ENCODE results near the gene TARS1. TPM values are rescaled to one million over a fixed set of nuclear protein-coding genes. Genes with fewer than 3 reads are reported as not detected.
A peak's percentile ranks its signal among the peaks of the same experiment; 100 is the strongest.

The TARS1 gene
- polyA plus RNA-seq, 1 donor: 61.9 TPM

DNA sequence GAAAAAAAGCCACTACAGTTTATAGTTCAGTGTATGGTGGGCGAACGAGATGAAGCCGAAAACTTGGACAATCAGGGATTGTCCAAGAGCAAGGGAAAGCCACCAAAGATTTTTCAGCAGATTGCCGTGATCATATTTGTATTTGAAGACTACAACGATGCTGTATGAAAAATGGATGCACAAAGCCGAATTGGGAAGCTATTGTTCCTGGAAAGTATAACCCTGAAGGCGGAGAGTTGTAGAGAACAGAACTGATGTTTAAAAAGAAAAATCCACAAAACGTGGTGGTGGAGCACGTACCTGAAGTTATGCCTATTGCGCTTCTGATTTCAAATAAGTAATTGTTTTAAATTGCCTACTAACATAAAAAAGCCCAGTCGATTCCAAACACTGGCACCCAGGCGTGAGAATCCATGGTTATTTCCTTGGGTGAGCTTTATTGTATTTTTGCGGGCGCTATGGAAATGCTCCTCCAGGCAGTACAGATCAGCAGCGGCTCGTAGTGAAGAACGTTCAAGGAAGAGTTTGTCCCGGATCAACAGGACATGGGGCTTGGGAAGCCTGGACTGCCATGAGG lies 772 bp upstream of the TARS1 start:
- DNase-seq: no peak

DNA sequence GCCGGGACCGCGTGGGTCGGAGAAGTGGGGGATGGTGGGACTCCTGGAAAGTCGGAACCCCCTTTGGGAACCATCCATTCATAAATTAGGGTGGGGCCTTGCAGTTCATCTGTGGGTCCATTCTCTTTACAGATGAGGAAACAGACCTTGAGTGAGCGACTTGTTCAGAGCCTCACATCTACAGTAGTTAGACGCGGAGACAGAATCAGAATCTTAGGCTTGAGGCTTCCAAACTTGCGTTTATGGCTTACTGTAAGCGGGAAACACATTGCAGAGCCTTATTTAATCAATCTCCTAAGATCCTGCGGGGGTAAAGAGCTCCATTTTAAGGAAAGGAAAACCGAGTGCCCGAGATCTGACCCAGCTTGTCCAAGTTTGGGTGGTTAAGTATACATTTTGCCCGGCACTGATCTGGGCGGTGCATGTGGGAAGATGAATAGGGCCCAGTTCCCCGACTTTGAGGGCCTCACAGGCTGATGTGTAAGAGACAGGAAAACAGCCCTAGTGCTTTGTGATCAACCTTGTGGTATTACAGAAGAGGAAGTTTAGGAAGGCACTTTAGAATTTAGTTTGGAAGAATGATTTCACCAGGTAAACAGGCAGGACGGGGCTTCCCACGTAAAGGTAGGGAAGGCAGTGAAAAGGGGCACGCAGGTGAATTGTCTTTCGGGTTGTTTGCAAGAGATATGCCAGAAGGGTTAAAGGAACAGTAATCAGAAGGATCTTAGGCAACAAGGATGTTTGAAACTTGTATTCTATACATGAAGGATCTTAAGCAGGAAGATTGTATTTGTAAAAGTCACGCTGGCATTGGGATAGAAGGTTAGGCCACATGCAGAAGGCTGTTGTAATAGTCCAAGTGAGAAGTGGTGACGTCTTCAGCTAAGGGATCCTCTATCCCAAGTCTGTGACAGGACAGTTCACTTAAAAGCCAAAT lies 744 bp downstream of the TARS1 start:
- peak; percentile 44 for DNase-seq

DNA sequence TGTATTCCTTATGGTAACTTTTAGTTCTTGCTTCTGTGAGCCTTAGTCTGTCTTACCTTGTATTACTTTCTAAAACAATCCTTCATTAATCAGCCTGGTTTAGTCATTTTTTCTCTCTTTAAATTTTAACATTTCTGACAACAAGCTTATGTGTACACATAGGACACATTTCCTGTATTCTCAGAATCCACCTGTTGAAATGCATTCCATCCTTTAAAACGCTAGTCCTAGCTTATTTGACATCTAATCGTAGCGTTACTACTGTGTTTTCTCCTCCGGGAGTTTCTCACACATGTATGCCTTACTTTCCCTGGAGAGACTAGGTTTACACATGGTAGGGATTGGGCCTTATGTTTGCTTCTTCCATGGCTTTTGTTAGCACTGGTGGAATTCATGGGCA lies 3.8 kb downstream of the TARS1 start:
- DNase-seq: no peak

DNA sequence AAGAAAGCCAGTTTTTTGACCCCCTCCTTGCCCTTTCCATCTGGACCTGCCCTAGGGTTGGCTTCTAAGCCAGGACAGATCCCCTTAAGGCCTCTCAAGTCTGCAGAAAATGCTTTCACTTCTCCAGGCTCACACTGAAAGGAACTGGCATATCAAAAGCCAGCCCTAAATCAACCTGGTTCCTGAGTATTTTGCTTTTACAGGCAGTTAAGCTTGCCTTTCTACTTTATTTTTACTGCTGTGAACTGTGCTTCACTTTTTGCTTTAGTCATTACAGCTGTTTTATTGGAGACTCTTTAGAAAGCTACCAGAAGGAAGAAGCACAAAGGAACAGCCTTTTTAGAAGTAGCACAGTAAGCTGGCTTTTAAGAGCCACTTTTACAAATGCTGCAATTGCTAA lies 5.0 kb downstream of the TARS1 start:
- DNase-seq: no peak

DNA sequence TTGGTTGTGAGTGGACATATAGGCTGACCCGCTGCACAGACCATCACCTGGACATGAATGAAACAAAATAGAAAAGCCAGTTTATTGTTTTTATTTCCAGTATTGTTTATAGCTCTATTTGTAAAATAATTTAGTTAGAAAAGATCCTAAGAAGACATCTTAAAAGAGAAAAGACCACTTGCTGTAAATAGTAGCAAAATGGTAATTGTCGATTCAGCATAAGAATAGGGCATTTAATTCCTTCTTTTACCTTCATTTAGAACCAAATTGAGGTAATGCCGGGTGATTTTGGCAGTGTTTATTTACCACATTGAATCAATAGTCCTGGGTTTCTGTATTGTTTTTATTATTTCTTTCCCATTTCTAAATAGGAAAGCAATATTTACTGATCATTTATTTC lies 7.4 kb downstream of the TARS1 start:
- no peak for DNase-seq

DNA sequence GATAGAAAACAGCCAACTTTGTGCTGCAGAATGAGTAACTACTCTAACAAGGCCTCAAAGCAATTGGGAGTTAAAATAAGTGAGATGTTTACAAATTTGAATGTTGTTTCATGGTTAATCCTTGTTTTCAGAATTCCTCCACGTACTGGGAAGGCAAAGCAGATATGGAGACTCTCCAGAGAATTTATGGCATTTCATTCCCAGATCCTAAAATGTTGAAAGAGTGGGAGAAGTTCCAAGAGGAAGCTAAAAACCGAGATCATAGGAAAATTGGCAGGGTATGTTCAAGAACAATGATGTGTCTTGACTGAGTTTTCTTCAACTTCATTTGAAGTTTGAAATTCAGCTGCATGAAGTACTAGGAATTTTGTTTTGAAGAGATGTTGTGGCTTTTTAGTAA lies 16.4 kb downstream of the TARS1 start:
- DNase-seq: no peak

DNA sequence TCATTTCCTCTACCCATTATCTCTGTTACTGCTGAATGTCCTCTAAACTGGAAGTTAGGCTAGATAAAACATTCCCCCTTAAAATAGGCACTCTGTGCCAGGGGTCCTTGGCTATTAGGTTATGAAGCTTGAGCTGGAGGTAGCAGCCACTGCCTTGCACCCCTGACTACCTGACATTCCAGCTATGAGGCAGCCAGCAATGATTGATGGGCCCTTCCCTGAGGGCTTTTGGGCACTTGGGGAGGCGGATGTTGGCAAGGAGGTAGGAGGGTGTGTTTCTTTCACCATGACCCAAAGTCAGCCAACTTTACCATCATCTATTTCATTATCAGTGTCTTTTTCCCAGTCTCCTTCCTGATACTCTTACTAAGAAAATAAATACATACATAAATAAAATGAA lies 17.1 kb downstream of the TARS1 start:
- DNase-seq: no peak

DNA sequence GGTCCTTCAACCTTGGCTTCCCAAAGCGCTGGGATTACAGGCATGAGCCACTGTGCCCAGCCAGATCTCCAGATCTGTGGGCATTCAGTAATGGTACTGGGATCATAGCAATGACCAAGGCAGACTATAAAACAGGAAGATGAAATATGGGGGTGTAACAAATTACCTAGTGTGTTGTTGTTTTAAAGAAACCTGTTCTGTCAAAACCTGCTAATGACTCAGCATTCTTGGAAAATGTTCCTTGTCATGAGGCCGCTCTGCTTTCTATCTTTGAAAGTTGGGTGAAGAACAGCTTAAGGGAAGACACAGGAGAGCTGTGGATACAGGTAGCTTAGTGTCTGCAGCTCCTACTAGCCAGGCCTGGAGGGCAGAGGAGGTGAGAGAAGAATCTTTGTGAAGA lies 19.4 kb downstream of the TARS1 start:
- no peak for DNase-seq

DNA sequence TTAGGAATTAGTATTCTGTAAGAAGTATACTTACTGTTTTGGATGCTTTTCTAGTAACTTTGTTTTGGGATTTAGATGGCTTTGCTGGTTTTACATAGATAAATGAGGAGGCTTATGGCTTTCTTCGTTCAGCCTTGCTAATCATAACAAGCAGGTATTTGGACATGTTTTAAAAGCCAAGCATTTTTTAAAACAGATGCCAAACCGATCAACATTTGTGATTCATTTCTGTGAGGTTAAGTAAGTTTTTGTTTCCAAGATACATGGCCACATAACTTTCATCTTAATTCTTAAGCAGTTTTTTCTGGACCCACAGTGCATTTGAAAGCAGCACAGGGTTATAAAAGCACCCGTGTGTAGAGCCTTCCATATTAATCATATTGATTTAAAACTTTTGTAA lies 21.7 kb downstream of the TARS1 start:
- no peak for DNase-seq

DNA sequence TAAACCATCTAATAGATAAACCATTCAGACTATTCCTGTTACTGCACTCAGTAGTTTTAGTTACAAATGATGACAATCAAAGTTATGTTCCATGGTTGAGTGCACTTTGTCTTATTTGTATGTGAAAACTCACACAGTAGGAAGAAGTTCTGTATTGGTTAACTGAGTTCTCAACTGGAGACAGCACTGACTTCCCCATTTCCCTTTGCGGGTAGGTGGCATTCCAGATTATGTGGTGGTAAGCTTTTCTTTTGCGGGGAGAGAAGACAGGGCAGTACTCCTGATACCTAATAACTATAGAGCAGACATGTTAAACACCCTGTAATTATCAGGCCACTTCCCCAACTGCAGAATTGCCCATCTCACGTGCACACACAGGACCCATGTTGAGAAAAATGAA lies 24.4 kb downstream of the TARS1 start:
- DNase-seq: no peak

DNA sequence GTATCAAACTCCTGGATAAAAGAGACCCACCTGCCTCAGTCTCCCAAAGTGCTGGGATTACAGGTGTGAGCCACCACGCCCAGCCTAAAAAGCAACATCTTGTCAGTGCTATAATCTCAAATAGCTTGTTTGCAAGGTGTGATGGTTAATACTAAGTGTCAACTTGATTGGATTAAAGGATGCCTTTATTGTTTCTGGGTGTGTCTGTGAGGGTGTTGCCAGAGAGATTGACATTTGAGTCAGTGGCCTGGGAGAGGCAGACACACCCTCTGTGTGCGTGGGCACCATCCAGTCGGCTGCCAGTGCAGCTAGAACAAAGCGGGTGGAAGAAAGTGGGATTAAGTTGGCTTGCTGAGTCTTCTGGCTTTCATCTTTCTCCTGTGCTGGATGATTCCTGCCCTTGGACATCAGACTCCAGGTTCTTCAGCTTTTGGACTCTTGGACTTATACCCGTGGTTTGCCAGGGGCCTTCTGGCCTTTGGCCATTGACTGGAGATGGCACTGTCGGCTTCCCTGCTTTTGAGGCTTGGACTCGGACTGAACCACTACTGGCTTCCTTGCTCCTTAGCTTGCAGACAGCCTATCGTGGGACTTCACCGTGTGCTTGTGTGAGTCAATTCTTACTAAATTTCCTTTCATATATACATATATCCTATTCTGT lies 28.1 kb downstream of the TARS1 start:
- DNase-seq: no peak

DNA sequence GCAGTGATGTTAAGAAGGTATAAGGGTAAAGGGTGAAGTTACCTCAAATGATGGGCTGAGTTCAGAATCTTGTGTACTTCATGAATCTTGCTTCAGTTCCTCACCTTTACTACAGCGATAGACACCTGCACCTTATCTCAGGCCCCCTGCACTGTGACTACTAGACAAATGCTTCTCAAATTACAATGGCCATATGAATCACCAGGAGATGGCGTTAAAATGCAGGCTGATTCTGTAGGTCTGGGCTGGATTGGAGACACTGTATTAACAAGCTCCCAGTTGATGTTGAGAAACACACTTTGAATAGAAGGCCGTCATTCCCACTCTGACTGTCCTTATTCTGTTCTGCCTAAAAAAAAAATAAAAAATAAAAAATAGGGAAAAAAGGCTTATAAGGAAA lies 29.8 kb downstream of the TARS1 start:
- DNase-seq: peak; percentile 15

DNA sequence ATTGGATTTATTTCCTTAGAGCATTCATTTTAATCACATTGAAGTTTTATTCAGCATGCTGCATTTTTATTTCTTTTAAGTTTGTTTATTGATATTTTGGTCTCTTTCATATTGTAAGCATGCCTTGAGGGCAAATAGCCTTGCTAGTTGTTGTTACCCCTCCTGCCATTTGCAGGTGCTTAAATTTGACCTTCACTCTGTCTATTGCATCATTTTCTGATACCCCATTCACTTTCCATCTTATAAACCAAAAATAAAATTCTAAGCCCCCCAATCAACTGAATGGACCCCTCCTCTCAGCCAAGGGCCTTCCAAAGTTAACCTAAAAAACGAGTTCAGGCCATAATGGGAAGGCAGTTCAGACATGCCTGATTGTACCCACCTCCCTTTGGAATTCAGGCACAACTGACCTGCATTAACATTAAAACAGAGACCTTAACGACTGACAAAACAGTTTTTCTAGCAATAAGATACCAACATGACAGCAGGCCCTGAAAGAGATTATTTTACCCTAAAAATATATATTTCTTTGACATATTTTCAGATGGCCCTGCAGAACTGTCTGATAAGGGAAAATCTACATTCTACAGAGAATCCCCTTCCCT lies 32.1 kb downstream of the TARS1 start:
- no peak for DNase-seq

DNA sequence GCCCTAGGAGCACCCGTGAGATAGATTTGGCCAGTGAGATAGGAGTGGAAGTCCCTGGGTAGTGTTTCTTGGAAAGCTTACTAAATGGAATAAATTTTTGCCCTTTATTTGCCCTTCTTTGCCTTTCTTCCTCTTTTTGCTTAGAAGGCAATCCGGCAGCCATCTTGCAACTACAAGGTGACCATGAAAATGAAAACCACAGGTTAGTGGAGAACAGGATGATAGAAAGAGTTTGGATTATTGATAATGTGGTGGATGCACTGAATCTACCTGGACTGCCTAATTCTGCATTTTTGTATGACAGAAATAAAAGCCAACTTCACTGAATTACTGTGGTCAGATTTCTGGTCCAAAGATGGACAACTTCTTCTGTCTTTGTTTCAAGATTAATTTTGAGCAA lies 33.2 kb downstream of the TARS1 start:
- DNase-seq: no peak

DNA sequence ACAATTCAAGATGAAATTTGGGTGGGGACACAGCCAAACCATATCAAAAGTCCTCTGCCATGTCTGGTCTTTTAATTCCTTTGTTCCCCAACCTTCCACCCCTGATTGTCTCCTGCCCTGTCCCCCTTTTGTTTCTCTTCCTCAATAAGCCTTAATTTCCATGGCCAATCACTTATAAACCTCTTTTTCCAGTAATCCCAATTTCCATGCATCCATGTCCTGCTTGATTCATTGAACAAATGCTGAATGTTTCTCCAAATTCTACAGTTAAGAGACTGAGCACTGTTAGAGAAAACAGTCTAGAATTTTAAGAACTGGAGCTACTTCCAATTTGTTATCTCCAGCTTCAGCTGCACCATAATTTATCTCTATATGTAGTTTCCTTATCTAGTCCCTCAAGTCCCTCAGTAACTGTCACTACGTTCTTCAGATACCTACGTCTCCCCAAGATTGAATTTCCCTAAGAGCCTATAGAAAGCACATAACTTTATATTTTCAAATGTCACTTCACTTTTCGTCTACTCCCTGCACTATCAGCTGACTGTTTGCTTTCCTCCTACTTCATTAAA lies 34.2 kb downstream of the TARS1 start:
- no peak for DNase-seq

DNA sequence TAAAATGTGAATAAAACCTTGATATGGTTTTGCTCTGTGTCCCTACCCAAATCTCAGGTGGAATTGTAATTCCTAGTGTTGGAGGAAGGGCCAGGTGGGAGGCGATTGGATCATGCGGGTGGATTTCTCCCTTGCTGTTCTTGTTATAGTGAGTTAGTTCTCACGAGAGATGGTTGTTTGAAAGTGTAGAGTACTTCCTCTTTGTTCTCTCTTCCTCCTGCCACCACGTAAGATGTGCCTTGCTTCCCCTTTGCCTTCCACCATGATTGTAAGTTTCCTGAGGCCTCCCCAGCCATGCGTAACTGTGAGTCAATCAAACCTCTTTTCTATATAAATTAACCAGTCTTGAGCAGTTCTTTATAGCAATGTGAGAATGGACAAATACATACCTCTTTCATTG lies 34.9 kb downstream of the TARS1 start:
- no peak for DNase-seq

DNA sequence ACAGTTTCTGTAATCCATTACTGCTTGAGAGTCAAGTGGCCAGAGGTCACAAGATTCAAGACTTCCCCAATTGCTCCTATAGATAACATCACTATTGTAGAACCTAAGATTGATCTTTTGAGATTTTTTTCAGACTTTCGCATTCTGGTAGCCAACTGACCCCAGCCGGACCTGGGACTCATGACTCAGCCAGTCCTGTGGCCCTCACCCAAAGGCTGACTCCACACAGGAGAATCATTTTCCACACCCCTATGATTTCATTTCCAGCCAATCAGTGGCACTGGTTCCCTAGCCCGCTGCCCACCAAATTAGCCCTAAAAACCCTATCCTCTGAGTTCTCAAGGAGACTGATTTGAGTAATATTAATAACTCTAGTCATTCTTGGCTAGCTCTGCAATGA lies 36.2 kb downstream of the TARS1 start:
- no peak for DNase-seq

DNA sequence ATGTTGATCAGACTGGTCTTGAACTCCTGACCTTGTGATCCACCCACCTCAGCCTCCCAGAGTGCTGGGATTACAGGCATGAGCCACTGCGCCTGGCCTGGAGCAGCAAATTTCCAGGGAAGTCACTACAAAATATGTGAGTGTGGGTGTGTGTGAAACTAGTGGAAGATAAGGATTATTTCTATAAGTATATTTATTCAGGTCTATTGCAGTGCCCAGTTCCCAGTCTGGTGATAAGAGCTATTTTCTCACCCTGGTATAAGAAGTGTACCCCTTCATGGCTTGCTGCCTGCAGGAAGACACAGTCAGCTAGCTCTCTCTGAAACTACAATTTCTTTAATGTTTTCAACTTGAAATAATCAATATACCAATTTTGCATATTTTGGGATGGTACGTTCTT lies 37.1 kb downstream of the TARS1 start:
- DNase-seq: no peak

DNA sequence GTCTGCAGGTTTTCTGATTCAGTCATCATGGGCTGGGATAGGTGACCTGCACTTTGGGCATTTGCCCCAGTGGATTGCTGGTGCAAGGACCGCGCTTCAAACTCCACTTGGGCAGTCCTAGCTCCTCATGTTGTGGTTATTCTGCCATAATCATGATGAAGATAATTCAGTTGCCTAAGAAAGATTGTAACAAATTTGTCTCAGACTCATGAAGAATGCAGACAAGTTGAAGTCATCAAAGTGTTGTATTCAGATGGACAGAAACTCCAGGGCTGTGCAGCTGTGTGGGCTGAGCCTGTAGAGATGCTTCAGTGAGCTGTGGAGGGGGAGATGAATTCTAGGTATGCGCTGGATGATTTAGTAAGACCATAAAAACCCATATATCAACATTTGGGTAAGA lies 38.5 kb downstream of the TARS1 start:
- no peak for DNase-seq

DNA sequence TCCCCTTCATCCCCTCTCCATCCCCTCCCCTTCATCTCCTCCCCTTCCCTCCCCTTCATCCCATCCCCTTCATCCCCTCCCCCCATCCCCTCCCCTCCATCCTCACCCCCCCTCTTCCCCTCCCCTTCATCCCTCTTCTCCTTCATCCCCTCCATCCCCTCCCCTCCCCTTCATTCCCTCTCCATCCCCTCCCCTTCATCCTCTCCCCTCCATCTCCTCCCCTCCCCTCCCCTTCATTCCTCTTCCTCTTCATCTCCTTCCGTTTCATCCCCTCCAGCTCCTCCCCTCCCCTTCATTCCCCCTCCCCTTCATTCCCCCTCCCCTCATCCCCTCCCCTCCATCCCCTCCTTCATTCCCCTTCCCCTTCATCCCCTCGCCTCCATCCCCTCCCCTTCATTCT lies 40.1 kb downstream of the TARS1 start:
- no peak for DNase-seq

DNA sequence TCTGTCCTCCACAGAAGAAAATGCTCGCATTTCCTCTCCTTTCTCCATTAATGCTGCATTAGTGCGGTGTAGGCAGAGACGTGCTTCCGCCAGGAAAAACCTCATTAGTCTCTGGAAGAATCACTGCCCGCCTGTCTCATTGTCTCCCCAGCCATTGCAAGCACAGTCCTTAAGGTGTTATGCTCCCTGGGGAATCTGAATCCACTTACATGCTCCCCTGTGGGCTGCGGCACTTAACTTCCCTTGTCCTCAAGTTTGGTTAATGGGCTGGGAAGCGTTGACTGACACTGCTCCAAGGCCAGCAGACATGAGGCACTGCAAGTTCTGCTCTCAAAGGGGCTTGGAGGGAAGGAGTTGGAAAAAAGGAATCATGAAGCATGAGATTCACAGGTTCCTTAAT lies 41.6 kb downstream of the TARS1 start:
- DNase-seq: no peak

DNA sequence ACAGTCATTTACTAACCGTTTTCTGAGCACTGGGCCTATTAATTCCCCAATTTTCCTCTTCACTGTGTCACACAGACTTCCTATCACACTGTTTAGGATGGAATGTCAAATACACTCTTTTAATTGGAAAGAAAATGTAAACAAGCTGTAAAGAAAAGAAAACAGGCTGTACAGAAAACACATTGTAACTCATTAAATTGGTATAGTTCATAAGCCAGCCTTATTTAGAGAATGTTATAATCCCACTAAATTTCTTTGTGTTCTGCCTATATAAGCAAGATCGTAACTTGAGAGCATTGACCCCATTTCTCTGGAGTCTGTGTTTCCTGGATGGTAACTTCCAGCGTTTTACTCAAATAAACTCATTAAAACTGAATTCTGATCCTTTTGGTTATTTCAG lies 46.5 kb downstream of the TARS1 start:
- no peak for DNase-seq
